Measurements from ENCODE around the gene CACNA1B.

Gene CACNA1B

DNA sequence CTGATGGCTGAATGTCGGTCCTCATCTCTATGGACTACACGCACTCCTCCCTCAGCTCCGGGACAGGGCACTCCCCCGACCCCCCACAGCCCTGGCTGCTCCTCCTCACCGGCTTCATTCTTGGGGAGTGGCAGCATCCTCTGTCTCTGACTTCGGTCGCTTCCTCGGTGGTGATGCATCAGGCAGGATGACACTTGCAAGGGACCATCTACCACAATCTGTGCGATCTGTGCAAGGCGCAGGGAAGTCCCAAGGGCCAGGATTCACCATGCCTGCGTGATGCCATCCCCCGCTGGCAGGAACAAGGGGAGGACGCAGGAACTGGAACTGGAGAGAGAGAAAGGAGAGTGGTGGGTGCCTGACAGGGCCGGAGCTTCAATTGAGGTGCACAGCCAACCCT lies 2.2 kb upstream of the CACNA1B start:
- H3K36me3 ChIP-seq (replicated peaks; ENCODE audit: insufficient read depth, low read length): no peaks in the 10 kb centered on the region
- no peaks in the 10 kb centered on the region for H4K20me1 ChIP-seq (ENCODE audit: insufficient read depth, low read length)
- no peak overlapping the region for H2AFZ ChIP-seq (ENCODE audit: low read length)

DNA sequence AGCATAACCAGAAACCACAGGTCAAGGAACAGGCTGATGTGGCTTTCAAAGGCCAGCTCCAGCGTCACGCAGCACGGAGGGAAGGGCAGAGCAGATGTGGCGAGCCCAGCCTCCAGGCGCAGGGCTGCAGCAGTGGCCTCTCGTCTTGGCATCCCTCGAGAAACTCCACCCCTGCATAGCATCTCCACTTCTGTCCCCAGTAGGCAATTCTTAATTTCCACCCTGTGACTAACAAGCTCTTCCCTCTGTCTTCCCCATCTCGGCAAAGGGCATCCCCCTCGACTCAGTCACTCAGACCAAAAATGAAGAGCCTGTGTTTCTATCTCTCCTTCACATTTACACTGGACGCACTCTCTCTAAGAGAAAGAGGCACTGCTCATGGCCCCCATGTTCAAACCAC lies 1.7 kb upstream of the CACNA1B start:
- no peak overlapping the region for H3K9ac ChIP-seq (ENCODE audit: low read length)
- H3K4me1 ChIP-seq (ENCODE audit: low read length): no peaks in the 10 kb centered on the region
- H3K27ac ChIP-seq (ENCODE audit: low read length): no peak overlapping the region
- H3K36me3 ChIP-seq (replicated peaks; ENCODE audit: insufficient read depth, low read length): no peaks in the 10 kb centered on the region
- no peaks in the 10 kb centered on the region for H4K20me1 ChIP-seq (ENCODE audit: insufficient read depth, low read length)
- no peaks in the 10 kb centered on the region for H3K9me2 ChIP-seq (replicated peaks; ENCODE audit: insufficient read depth, low read length)
- DNase-seq: no peak
- H3K4me2 ChIP-seq (ENCODE audit: low read depth, low read length): no peak overlapping the region
- no peaks in the 10 kb centered on the region for H3K9me3 ChIP-seq (replicated peaks; ENCODE audit: insufficient read depth, low read length)
- no peaks in the 10 kb centered on the region for H3K79me2 ChIP-seq (ENCODE audit: low read length)
- no peak overlapping the region for H3K4me3 ChIP-seq (ENCODE audit: low read length)
- TF ChIP-seq EZH2phosphoT487 (IDR thresholded peaks at IDR 0.05; ENCODE audit: low read length) (no peak), EZH2 (optimal IDR thresholded peaks at IDR 0.05; ENCODE audit: low read depth, low read length) (no peak)
- TF ChIP-seq, protein P1, sequence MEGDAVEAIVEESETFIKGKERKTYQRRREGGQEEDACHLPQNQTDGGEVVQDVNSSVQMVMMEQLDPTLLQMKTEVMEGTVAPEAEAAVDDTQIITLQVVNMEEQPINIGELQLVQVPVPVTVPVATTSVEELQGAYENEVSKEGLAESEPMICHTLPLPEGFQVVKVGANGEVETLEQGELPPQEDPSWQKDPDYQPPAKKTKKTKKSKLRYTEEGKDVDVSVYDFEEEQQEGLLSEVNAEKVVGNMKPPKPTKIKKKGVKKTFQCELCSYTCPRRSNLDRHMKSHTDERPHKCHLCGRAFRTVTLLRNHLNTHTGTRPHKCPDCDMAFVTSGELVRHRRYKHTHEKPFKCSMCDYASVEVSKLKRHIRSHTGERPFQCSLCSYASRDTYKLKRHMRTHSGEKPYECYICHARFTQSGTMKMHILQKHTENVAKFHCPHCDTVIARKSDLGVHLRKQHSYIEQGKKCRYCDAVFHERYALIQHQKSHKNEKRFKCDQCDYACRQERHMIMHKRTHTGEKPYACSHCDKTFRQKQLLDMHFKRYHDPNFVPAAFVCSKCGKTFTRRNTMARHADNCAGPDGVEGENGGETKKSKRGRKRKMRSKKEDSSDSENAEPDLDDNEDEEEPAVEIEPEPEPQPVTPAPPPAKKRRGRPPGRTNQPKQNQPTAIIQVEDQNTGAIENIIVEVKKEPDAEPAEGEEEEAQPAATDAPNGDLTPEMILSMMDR (IDR thresholded peaks at IDR 0.05; ENCODE audit: low read length): no peak
- peaks cover 54% of the 10 kb centered on the region for H3K27me3 ChIP-seq (replicated peaks; ENCODE audit: insufficient read depth, low read length)
- H3F3A ChIP-seq (ENCODE audit: insufficient read depth, low read length): no peaks in the 10 kb centered on the region
- no peak overlapping the region for H2AFZ ChIP-seq (ENCODE audit: low read length)

More for the DNA sequence above, 2.2 kb upstream of the CACNA1B start:
- H3F3A ChIP-seq (ENCODE audit: insufficient read depth, low read length): no peaks in the 10 kb centered on the region
- TF ChIP-seq EZH2 (optimal IDR thresholded peaks at IDR 0.05; ENCODE audit: low read depth, low read length) (no peak), EZH2phosphoT487 (IDR thresholded peaks at IDR 0.05; ENCODE audit: low read length) (no peak)
- TF ChIP-seq, protein P1 (IDR thresholded peaks at IDR 0.05; ENCODE audit: low read length): no peak
- no peak overlapping the region for H3K9ac ChIP-seq (ENCODE audit: low read length)
- H3K4me3 ChIP-seq (ENCODE audit: low read length): no peak overlapping the region
- no peaks in the 10 kb centered on the region for H3K79me2 ChIP-seq (ENCODE audit: low read length)
- no peak overlapping the region for H3K4me2 ChIP-seq (ENCODE audit: low read depth, low read length)
- H3K4me1 ChIP-seq (ENCODE audit: low read length): no peaks in the 10 kb centered on the region
- peaks cover 56% of the 10 kb centered on the region for H3K27me3 ChIP-seq (replicated peaks; ENCODE audit: insufficient read depth, low read length)
- H3K9me2 ChIP-seq (replicated peaks; ENCODE audit: insufficient read depth, low read length): no peaks in the 10 kb centered on the region
- no peaks in the 10 kb centered on the region for H3K9me3 ChIP-seq (replicated peaks; ENCODE audit: insufficient read depth, low read length)
- no peak overlapping the region for H3K27ac ChIP-seq (ENCODE audit: low read length)
- DNase-seq: no peak

DNA sequence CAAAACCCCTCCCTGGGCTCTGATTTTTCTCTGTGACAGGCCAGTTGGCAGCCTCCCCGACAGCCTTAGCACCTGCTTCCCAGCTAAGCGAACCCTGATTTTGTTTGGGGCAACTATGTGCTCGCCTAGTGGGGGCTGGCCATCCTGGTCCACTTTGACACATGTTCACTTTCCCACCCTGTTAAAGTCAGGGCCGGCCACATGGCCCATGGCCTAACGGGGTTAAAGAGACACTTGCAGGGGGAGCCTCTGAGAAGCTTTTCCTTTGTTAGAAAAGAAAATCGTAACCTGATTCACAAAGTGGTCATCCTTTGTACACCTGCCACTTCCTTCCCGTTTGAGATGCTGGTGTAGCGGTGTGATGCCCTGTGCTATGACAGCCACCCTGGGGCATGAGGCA lies 1.3 kb upstream of the CACNA1B start:
- Histone ChIP-seq H3F3A (ENCODE audit: insufficient read depth, low read length) (no peaks in the 10 kb centered on the region), H2AFZ (ENCODE audit: low read length) (no peak overlapping the region), H3K9me3 (replicated peaks; ENCODE audit: insufficient read depth, low read length) (no peaks in the 10 kb centered on the region), H4K20me1 (ENCODE audit: insufficient read depth, low read length) (no peaks in the 10 kb centered on the region), H3K9me2 (replicated peaks; ENCODE audit: insufficient read depth, low read length) (no peaks in the 10 kb centered on the region), H3K36me3 (replicated peaks; ENCODE audit: insufficient read depth, low read length) (no peaks in the 10 kb centered on the region), H3K27me3 (replicated peaks; ENCODE audit: insufficient read depth, low read length) (peaks cover 50% of the 10 kb centered on the region), H3K9ac (ENCODE audit: low read length) (no peak overlapping the region), H3K27ac (ENCODE audit: low read length) (no peak overlapping the region), H3K79me2 (ENCODE audit: low read length) (no peaks in the 10 kb centered on the region), H3K4me2 (ENCODE audit: low read depth, low read length) (no peak overlapping the region), H3K4me3 (ENCODE audit: low read length) (no peak overlapping the region), H3K4me1 (ENCODE audit: low read length) (no peaks in the 10 kb centered on the region)
- TF ChIP-seq, protein P1 (IDR thresholded peaks at IDR 0.05; ENCODE audit: low read length): no peak
- TF ChIP-seq EZH2phosphoT487 (IDR thresholded peaks at IDR 0.05; ENCODE audit: low read length) (no peak), EZH2 (optimal IDR thresholded peaks at IDR 0.05; ENCODE audit: low read depth, low read length) (no peak)
- DNase-seq: no peak
